H9 (cell line): Measurements from ENCODE around the gene TRPM3. TPM values are rescaled to one million over a fixed set of nuclear protein-coding genes. Genes with fewer than 3 reads are reported as not detected.
A peak's percentile ranks its signal among the peaks of the same experiment; 100 is the strongest.

Experiments used
- DNase-seq: peaks from one replicate; pipeline ENCODE4 v3.0.0-alpha.2; 2017
- H2AFZ ChIP-seq: one replicate; pipeline ENCODE4 v1.6.1; 2013; ENCODE audit warnings: mild to moderate bottlenecking, low read length, control low read depth, moderate library complexity
- H2AK5ac ChIP-seq: 2 replicates; pipeline ENCODE4 v1.6.1; 2013; ENCODE audit warnings: low read length, control low read depth, mixed read lengths; ENCODE audit not compliant: insufficient read length
- H2BK120ac ChIP-seq: one replicate; pipeline ENCODE4 v1.6.1; 2013; ENCODE audit warnings: low read depth, mild to moderate bottlenecking, low read length, control low read depth, inconsistent platforms; ENCODE audit not compliant: poor library complexity, severe bottlenecking
- H2BK12ac ChIP-seq: 2 replicates; pipeline ENCODE4 v1.6.1; 2013; ENCODE audit warnings: low read length, control low read depth, mixed read lengths, low read depth; ENCODE audit not compliant: insufficient read length
- H2BK15ac ChIP-seq: 2 replicates; pipeline ENCODE4 v1.6.1; 2013; ENCODE audit warnings: low read depth, low read length, control low read depth
- H2BK20ac ChIP-seq: one replicate; pipeline ENCODE4 v1.6.1; 2013; ENCODE audit warnings: low read depth, mild to moderate bottlenecking, low read length, control low read depth, inconsistent platforms; ENCODE audit not compliant: poor library complexity, severe bottlenecking
- H2BK5ac ChIP-seq: 2 replicates; pipeline ENCODE4 v1.6.1; 2013; ENCODE audit warnings: low read length, control low read depth, mixed read lengths; ENCODE audit not compliant: insufficient read length
- H3K14ac ChIP-seq: 2 replicates; pipeline ENCODE4 v1.6.1; 2013; ENCODE audit warnings: low read length, control low read depth; ENCODE audit not compliant: insufficient read depth
- H3K18ac ChIP-seq: 2 replicates; pipeline ENCODE4 v1.6.1; 2013; ENCODE audit warnings: low read depth, mild to moderate bottlenecking, mixed read lengths, low read length, control low read depth; ENCODE audit not compliant: insufficient read length
- H3K23ac ChIP-seq: 2 replicates; pipeline ENCODE4 v1.6.1; 2013; ENCODE audit warnings: low read length, control low read depth, mixed read lengths, low read depth; ENCODE audit not compliant: insufficient read length
- H3K23me2 ChIP-seq: 2 replicates; pipeline ENCODE4 v1.6.1; 2013; ENCODE audit warnings: low read depth, mild to moderate bottlenecking, mixed read lengths, low read length, control low read depth; ENCODE audit not compliant: insufficient read length, poor library complexity, severe bottlenecking
- H3K27ac ChIP-seq: 2 replicates; pipeline ENCODE4 v1.5.1; 2013; ENCODE audit warnings: low read length, control low read depth, mixed read lengths, low read depth; ENCODE audit not compliant: insufficient read length
- H3K27me3 ChIP-seq: 2 replicates; pipeline ENCODE4 v1.6.1; 2013; ENCODE audit warnings: low read length, control low read depth, inconsistent platforms; ENCODE audit not compliant: insufficient read depth
- H3K4ac ChIP-seq: 2 replicates; pipeline ENCODE4 v1.6.1; 2013; ENCODE audit warnings: low read depth, mild to moderate bottlenecking, control low read depth, inconsistent platforms, low read length, moderate library complexity
- H3K4me1 ChIP-seq: 2 replicates; pipeline ENCODE4 v1.6.1; 2013; ENCODE audit warnings: low read length, control low read depth, inconsistent platforms; ENCODE audit not compliant: insufficient read depth
- H3K4me2 ChIP-seq: 2 replicates; pipeline ENCODE4 v1.6.1; 2013; ENCODE audit warnings: low read length, control low read depth, mixed read lengths; ENCODE audit not compliant: insufficient read length, insufficient read depth
- H3K56ac ChIP-seq: 2 replicates; pipeline ENCODE4 v1.6.1; 2013; ENCODE audit warnings: low read depth, mild to moderate bottlenecking, mixed read lengths, low read length, control low read depth; ENCODE audit not compliant: insufficient read length
- H3K79me1 ChIP-seq: 2 replicates; pipeline ENCODE4 v1.6.1; 2013; ENCODE audit warnings: low read depth, mild to moderate bottlenecking, moderate library complexity, low read length, control low read depth, inconsistent platforms; ENCODE audit not compliant: insufficient read depth, poor library complexity, severe bottlenecking
- H3K79me2 ChIP-seq: 2 replicates; pipeline ENCODE4 v1.6.1; 2013; ENCODE audit warnings: low read length, control low read depth, inconsistent platforms; ENCODE audit not compliant: insufficient read depth
- H3K9ac ChIP-seq: 2 replicates; pipeline ENCODE4 v1.6.1; 2013; ENCODE audit warnings: low read length, control low read depth, mixed read lengths; ENCODE audit not compliant: insufficient read length; ENCODE audit errors: extremely low read depth
- H3K9me3 ChIP-seq: one replicate; pipeline ENCODE4 v1.6.1; 2013; ENCODE audit warnings: low read depth, low read length, inconsistent platforms; ENCODE audit not compliant: control insufficient read depth
- H3T11ph ChIP-seq: one replicate; pipeline ENCODE4 v1.6.1; 2013; ENCODE audit warnings: mild to moderate bottlenecking, low read length, control low read depth, inconsistent platforms
- H4K20me1 ChIP-seq: one replicate; pipeline ENCODE4 v1.6.1; 2013; ENCODE audit not compliant: control insufficient read depth, insufficient read length, insufficient read depth
- H4K5ac ChIP-seq: 2 replicates; pipeline ENCODE4 v1.6.1; 2013; ENCODE audit warnings: low read depth, mild to moderate bottlenecking, mixed read lengths, low read length, control low read depth; ENCODE audit not compliant: insufficient read length
- H4K8ac ChIP-seq: replicated peaks from 2 replicates; pipeline ENCODE4 v1.6.1; 2013; ENCODE audit warnings: low read length, control low read depth, mixed read lengths, low read depth; ENCODE audit not compliant: insufficient read length
- H4K91ac ChIP-seq: 2 replicates; pipeline ENCODE4 v1.6.1; 2013; ENCODE audit warnings: low read depth, mild to moderate bottlenecking, moderate library complexity, mixed read lengths, low read length, control low read depth; ENCODE audit not compliant: insufficient read length
- H3K27ac Mint-ChIP-seq, 3 experiments: 2 replicates in 2 of 3; 3 replicates in 1 of 3; pipeline ENCODE4 v1.8.0; 2020 to 2021; ENCODE audit warnings: mixed read lengths in 3 of 3, mild to moderate bottlenecking in 1 of 3, moderate library complexity in 1 of 3
- H3K27me3 Mint-ChIP-seq: 2 replicates; pipeline ENCODE4 v1.8.0; 2021; ENCODE audit warnings: low read depth, mild to moderate bottlenecking, moderate library complexity, mixed read lengths
- H3K36me3 Mint-ChIP-seq, 3 experiments: 2 replicates in 2 of 3; 3 replicates in 1 of 3; pipeline ENCODE4 v1.8.0; 2020 to 2021; ENCODE audit warnings: low read depth in 3 of 3, mixed read lengths in 3 of 3; ENCODE audit not compliant: insufficient read depth in 1 of 3
- H3K4me1 Mint-ChIP-seq, 2 experiments: 2 replicates each; pipeline ENCODE4 v1.8.0; 2020; ENCODE audit warnings: mixed read lengths in 2 of 2
- H3K4me3 Mint-ChIP-seq, 2 experiments: 2 replicates in 1 of 2; 3 replicates in 1 of 2; pipeline ENCODE4 v1.8.0; 2020 to 2021; ENCODE audit warnings: mild to moderate bottlenecking in 2 of 2, mixed read lengths in 2 of 2, moderate library complexity in 1 of 2
- H3K9me3 Mint-ChIP-seq, 2 experiments: 2 replicates in 1 of 2; 3 replicates in 1 of 2; pipeline ENCODE4 v1.8.0; 2020; ENCODE audit warnings: mild to moderate bottlenecking in 2 of 2, mixed read lengths in 2 of 2, moderate library complexity in 1 of 2
- WGBS: extraction: QIAGEN DNeasy Blood & Tissue Kit; methylation state at CpG from one replicate; pipeline ENCODE4 v1.1.7; 2013; ENCODE audit warnings: missing lambda C conversion rate, low lambda C conversion rate, mixed read lengths; ENCODE audit not compliant: insufficient read length; ENCODE audit errors: extremely low coverage; 5-methylcytosine and 5-hydroxymethylcytosine counted together
- total RNA-seq: library from RNA; stranded (reverse); gene quantifications from 2 replicates; pipeline ENCODE4 v1.2.1, GENCODE V29; 2021
- TF ChIP-seq, protein P1 (sequence below): fragments of 200-600 bp; sonication (generic); conservative IDR thresholded peaks from 3 replicates; pipeline ENCODE4 v1.8.0; 2021; ENCODE audit warnings: antibody characterized with exemption, mild to moderate bottlenecking

TRPM3 gene
- total RNA-seq, 1 experiment from 2014 or later = 10.3 TPM

- H3K79me1 ChIP-seq = no peaks in the 10 kb centered on the region
- Mint-ChIP-seq H3K4me1 (peaks cover 9 to 16% of the 10 kb centered on the region in 2 experiments; a peak in 3 of 4 replicates), H3K27ac (0 out of 7 replicates have a peak overlapping the region, but pooled peaks of 1 of the 3 experiments have one; percentile 40), H3K9me3 (peaks cover 22% of the 10 kb centered on the region in 2 experiments), H3K27me3 (no peaks in the 10 kb centered on the region), H3K36me3 (peaks cover 10 to 28% (median 14%) of the 10 kb centered on the region in 3 experiments; a peak in 6 of 7 replicates), H3K4me3 (no peak overlapping the region)
- no peaks in the 10 kb centered on the region for H3K23me2 ChIP-seq
- H3K23ac ChIP-seq = no peak overlapping the region
- H3K4ac ChIP-seq = no peak overlapping the region
- H2BK120ac ChIP-seq = no peak overlapping the region
- WGBS = no CpG with 5 or more reads among the region's 4 CpGs
- H3K4me1 ChIP-seq = no peaks in the 10 kb centered on the region
- no peaks in the 10 kb centered on the region for H3K27me3 ChIP-seq
- H3K14ac ChIP-seq = no peak overlapping the region
- H2BK20ac ChIP-seq = no peak overlapping the region
- no peak overlapping the region for H2AK5ac ChIP-seq
- H3K9me3 ChIP-seq = no peaks in the 10 kb centered on the region
- H3K9ac ChIP-seq = no peak overlapping the region
- H2BK15ac ChIP-seq = no peak overlapping the region
- no peaks in the 10 kb centered on the region for H3K79me2 ChIP-seq
- TF ChIP-seq, protein P1, sequence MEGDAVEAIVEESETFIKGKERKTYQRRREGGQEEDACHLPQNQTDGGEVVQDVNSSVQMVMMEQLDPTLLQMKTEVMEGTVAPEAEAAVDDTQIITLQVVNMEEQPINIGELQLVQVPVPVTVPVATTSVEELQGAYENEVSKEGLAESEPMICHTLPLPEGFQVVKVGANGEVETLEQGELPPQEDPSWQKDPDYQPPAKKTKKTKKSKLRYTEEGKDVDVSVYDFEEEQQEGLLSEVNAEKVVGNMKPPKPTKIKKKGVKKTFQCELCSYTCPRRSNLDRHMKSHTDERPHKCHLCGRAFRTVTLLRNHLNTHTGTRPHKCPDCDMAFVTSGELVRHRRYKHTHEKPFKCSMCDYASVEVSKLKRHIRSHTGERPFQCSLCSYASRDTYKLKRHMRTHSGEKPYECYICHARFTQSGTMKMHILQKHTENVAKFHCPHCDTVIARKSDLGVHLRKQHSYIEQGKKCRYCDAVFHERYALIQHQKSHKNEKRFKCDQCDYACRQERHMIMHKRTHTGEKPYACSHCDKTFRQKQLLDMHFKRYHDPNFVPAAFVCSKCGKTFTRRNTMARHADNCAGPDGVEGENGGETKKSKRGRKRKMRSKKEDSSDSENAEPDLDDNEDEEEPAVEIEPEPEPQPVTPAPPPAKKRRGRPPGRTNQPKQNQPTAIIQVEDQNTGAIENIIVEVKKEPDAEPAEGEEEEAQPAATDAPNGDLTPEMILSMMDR = peak; percentile 44; the same call in 1 of the 3 replicates
- no peak overlapping the region for H3K27ac ChIP-seq
- no peaks in the 10 kb centered on the region for H4K20me1 ChIP-seq
- H2AFZ ChIP-seq = no peak overlapping the region
- H4K91ac ChIP-seq = no peak overlapping the region
- no peak overlapping the region for H2BK5ac ChIP-seq
- no peak overlapping the region for H3K18ac ChIP-seq
- no peak overlapping the region for H3K4me2 ChIP-seq
- no peak for DNase-seq
- no peak overlapping the region for H4K5ac ChIP-seq
- no peak overlapping the region for H3K56ac ChIP-seq
- H2BK12ac ChIP-seq = no peak overlapping the region
- H4K8ac ChIP-seq = no peak overlapping the region
- no peak overlapping the region for H3T11ph ChIP-seq
Observed at GRCh38 chr9:71003346-71003745, 118.1 kb downstream of the TRPM3 start.
